Upper lobe of left lung (tissue), 6 donors: ENCODE data around the gene ANKS1B. TPM values are rescaled to one million over a fixed set of nuclear protein-coding genes. Genes with fewer than 3 reads are reported as not detected.

Experiments used
- ATAC-seq, 2 donors: fragments of 200-7000 bp; cut with Tn5 transposase; one replicate each; pipeline ENCODE4 v1.9.1; 2022; ENCODE audit warnings: mild to moderate bottlenecking in 2 of 2, moderate library complexity in 2 of 2; ENCODE audit not compliant: low FRiP score in 2 of 2
- DNase-seq, 2 donors: peaks; one replicate each; pipeline ENCODE4 v3.0.0-alpha.2; 2019 to 2020
- H3K27ac ChIP-seq, 4 donors: fragments of 200-600 bp; sonication (generic); one replicate each; pipeline ENCODE4 v1.5.1; 2016 to 2019
- H3K27me3 ChIP-seq, 4 donors: fragments of 200-600 bp; sonication (generic); one replicate each; pipeline ENCODE4 v1.5.1; 2017 to 2019
- H3K36me3 ChIP-seq, 4 donors: fragments of 200-600 bp; sonication (generic); one replicate each; pipeline ENCODE4 v1.5.1; 2016 to 2019
- H3K4me1 ChIP-seq, 4 donors: fragments of 200-600 bp; sonication (generic); one replicate each; pipeline ENCODE4 v1.5.1; 2018 to 2019
- H3K4me3 ChIP-seq, 4 donors: fragments of 200-600 bp; sonication (generic); one replicate each; pipeline ENCODE4 v1.5.1; 2017 to 2019; ENCODE audit warnings: mild to moderate bottlenecking in 2 of 4, moderate library complexity in 1 of 4
- H3K9me3 ChIP-seq, 4 donors: fragments of 200-600 bp; sonication (generic); one replicate each; pipeline ENCODE4 v1.5.1; 2018 to 2019
- EP300 ChIP-seq, 4 donors: sonication (generic); formaldehyde crosslinking; IDR thresholded peaks; one replicate each; pipeline ENCODE4 v1.5.1; 2017; ENCODE audit warnings: antibody characterized with exemption in 4 of 4, control low read depth in 2 of 4
- POLR2A ChIP-seq, 4 donors: fragments of 450-650 bp; IDR thresholded peaks; one replicate each; pipeline ENCODE4 v1.5.1; 2016 to 2017; ENCODE audit warnings: antibody characterized with exemption in 4 of 4, mild to moderate bottlenecking in 2 of 4
- POLR2AphosphoS5 ChIP-seq, 2 donors: sonication (generic); formaldehyde crosslinking; IDR thresholded peaks; one replicate each; pipeline ENCODE4 v1.5.1; 2017; ENCODE audit warnings: antibody characterized with exemption in 2 of 2
- WGBS, 2 donors: methylation state at CpG; one replicate each; pipeline ENCODE4 v1.1.5; 2017 to 2018; 5-methylcytosine and 5-hydroxymethylcytosine counted together
- total RNA-seq, 6 donors: library from RNA; depleted of rRNA in 4 of 6; stranded (reverse); fragments of >200 nt in 4 of 6; gene quantifications; one replicate each; pipeline versions ENCODE4 v1.1.0 to v1.2.1, GENCODE V29; 2016 to 2021
- TF ChIP-seq, protein P1 (sequence below), 6 experiments: fragments of 450-650 bp in 4 of 6; fragments of 200-600 bp in 2 of 6; sonication (generic) in 2 of 6; IDR thresholded peaks; one replicate each; pipeline ENCODE4 v1.5.1; 2016 to 2019; ENCODE audit warnings: antibody characterized with exemption in 6 of 6
- donor health status: DM: no; HTN: no; CAD: no; lungs with moderate emphysema.
- donor health status: DM: no; HTN: yes; CAD: no; lungs with severe emphysema.

The ANKS1B gene
- total RNA-seq, 6 donors from 2014 or later, result 5.1 to 23.7 (median 7.2) TPM

DNA sequence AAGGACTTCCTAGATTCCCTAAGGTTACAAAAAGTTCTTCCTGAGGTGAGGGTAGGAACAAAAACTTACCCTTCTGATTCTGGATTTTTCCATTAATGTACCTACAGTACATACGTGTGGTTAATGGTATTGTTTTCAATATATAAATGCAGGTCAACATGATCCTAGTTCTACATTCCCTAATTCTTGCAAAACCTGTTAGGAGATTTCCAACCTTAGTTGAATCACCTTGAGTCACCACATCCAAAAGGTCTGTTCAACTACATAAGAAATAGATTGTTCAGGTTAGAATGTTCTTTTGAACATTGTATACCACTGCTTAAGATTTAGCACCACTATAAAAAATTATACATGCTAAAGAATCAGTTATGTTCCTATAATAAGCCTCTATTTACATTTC is 218.3 kb downstream of the ANKS1B start:
- WGBS, 2 donors, result 88 to 89% methylated on average over 1 of the region's 1 CpG
- Histone ChIP-seq H3K36me3 (no peaks in the 10 kb centered on the region), H3K27me3 (no peaks in the 10 kb centered on the region), H3K4me3 (no peak overlapping the region), H3K4me1 (no peaks in the 10 kb centered on the region), H3K27ac (no peak overlapping the region), H3K9me3 (no peaks in the 10 kb centered on the region)
- DNase-seq (no peak), ATAC-seq (no peak)
- TF ChIP-seq EP300 (IDR thresholded peaks at IDR 0.05) (no peak), POLR2AphosphoS5 (IDR thresholded peaks at IDR 0.05) (no peak), POLR2A (IDR thresholded peaks at IDR 0.05) (no peak)
- TF ChIP-seq, protein P1, sequence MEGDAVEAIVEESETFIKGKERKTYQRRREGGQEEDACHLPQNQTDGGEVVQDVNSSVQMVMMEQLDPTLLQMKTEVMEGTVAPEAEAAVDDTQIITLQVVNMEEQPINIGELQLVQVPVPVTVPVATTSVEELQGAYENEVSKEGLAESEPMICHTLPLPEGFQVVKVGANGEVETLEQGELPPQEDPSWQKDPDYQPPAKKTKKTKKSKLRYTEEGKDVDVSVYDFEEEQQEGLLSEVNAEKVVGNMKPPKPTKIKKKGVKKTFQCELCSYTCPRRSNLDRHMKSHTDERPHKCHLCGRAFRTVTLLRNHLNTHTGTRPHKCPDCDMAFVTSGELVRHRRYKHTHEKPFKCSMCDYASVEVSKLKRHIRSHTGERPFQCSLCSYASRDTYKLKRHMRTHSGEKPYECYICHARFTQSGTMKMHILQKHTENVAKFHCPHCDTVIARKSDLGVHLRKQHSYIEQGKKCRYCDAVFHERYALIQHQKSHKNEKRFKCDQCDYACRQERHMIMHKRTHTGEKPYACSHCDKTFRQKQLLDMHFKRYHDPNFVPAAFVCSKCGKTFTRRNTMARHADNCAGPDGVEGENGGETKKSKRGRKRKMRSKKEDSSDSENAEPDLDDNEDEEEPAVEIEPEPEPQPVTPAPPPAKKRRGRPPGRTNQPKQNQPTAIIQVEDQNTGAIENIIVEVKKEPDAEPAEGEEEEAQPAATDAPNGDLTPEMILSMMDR (IDR thresholded peaks at IDR 0.05), result no peak

DNA sequence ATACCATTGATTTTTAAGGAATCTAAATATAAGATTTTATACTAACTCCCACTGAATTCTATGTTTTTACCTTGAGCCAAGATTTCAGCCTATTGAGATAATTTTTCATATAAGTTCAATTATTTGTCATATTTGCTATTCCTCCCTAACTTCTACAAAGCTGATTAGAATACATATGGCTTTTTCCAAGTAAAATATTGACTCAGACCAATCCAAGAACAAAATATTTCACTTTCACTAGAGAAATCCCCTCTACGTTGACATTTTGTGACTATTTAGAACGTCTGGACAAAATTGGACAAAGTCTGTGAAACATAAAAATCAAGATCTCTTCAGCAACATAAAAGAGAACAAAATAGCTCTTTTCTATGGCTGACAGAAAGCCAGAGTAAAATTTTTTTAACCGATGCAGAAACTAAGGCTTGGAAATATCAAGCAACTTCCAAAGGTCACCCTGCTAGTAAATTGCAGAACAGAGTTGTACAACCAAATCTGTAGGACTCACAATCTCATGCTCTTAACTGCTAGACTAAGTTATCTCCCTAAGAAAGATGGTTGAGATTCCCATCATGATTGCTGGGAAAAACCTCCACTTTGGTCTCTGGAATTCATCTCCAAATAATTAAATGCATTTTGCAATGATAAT is 219.1 kb downstream of the ANKS1B start:
- ATAC-seq, result no peak
- WGBS, 2 donors, result 65 to 67% methylated on average over 3 of the region's 3 CpGs
- TF ChIP-seq POLR2A (IDR thresholded peaks at IDR 0.05) (no peak), EP300 (IDR thresholded peaks at IDR 0.05) (no peak), POLR2AphosphoS5 (IDR thresholded peaks at IDR 0.05) (no peak)
- TF ChIP-seq, protein P1 (IDR thresholded peaks at IDR 0.05), result no peak

DNA sequence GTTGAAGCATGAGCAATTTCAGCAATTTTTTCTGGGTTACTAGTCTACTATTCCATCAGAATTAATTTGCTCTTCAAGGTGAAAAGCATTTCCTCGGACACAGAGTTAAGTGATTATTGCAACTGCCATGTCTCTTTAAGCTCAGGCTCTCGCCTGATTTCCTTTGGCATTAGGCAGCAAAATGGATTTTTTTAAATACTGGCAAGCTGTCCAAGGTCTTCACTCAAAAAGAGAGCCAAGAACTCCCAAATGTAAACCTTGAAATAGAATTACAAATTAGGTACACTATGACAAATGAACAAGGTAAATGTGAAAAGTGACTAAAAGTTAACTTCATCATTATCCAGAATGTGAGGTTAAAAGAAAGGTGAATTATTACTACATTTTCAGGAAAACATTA is 225.3 kb downstream of the ANKS1B start:
- DNase-seq (no peak), ATAC-seq (no peak)
- Histone ChIP-seq H3K4me1 (no peaks in the 10 kb centered on the region), H3K4me3 (no peak overlapping the region), H3K27ac (no peak overlapping the region), H3K36me3 (no peaks in the 10 kb centered on the region), H3K27me3 (no peaks in the 10 kb centered on the region), H3K9me3 (no peaks in the 10 kb centered on the region)
- 66 to 68% methylated on average over 2 of the region's 2 CpGs for WGBS, 2 donors
- TF ChIP-seq POLR2AphosphoS5 (IDR thresholded peaks at IDR 0.05) (no peak), POLR2A (IDR thresholded peaks at IDR 0.05) (no peak), EP300 (IDR thresholded peaks at IDR 0.05) (no peak)
- TF ChIP-seq, protein P1 (IDR thresholded peaks at IDR 0.05), result no peak

More for the DNA sequence above, 219.1 kb downstream of the ANKS1B start:
- H3K27ac ChIP-seq, result no peak overlapping the region
- H3K9me3 ChIP-seq, result no peaks in the 10 kb centered on the region
- H3K27me3 ChIP-seq, result no peaks in the 10 kb centered on the region
- H3K4me3 ChIP-seq, result no peak overlapping the region
- no peak for DNase-seq
- H3K36me3 ChIP-seq, result no peaks in the 10 kb centered on the region
- H3K4me1 ChIP-seq, result no peaks in the 10 kb centered on the region

GRCh38 chr12:99758997-99759396 is 225.7 kb downstream of the ANKS1B start:
- WGBS, 2 donors, result 85 to 88% methylated on average over 3 of the region's 3 CpGs
- TF ChIP-seq POLR2A (IDR thresholded peaks at IDR 0.05), result no peak
- no peak for TF ChIP-seq EP300 (IDR thresholded peaks at IDR 0.05)
- TF ChIP-seq, protein P1 (IDR thresholded peaks at IDR 0.05), result no peak
- no peak for TF ChIP-seq POLR2AphosphoS5 (IDR thresholded peaks at IDR 0.05)
- ATAC-seq, result no peak

GRCh38 chr12:99752740-99753139 is 232.0 kb downstream of the ANKS1B start:
- DNase-seq, result no peak

More at GRCh38 chr12:99758997-99759396, 225.7 kb downstream of the ANKS1B start:
- H3K4me3 ChIP-seq, result no peak overlapping the region
- no peaks in the 10 kb centered on the region for H3K27me3 ChIP-seq
- no peak overlapping the region for H3K27ac ChIP-seq
- H3K9me3 ChIP-seq, result peaks cover 0 to under 1% (median 0%) of the 10 kb centered on the region in 4 donors
- no peaks in the 10 kb centered on the region for H3K4me1 ChIP-seq
- no peaks in the 10 kb centered on the region for H3K36me3 ChIP-seq
- no peak for DNase-seq

More at GRCh38 chr12:99752740-99753139, 232.0 kb downstream of the ANKS1B start:
- TF ChIP-seq, protein P1 (IDR thresholded peaks at IDR 0.05), result no peak
- TF ChIP-seq POLR2AphosphoS5 (IDR thresholded peaks at IDR 0.05), result no peak
- no peak for TF ChIP-seq EP300 (IDR thresholded peaks at IDR 0.05)
- no peak for TF ChIP-seq POLR2A (IDR thresholded peaks at IDR 0.05)
- Histone ChIP-seq H3K36me3 (no peaks in the 10 kb centered on the region), H3K9me3 (peaks cover 0 to 9% (median 0%) of the 10 kb centered on the region in 4 donors), H3K27me3 (no peaks in the 10 kb centered on the region), H3K4me3 (no peak overlapping the region), H3K27ac (no peak overlapping the region), H3K4me1 (no peaks in the 10 kb centered on the region)
- no peak for ATAC-seq
